HG03025 (cell line): ENCODE results near the gene TIGD4.
A peak's percentile ranks its signal among the peaks of the same experiment; 100 is the strongest.
"Not testable (repeated sequence)": the region's sequence is repeated elsewhere in the genome, so short reads cannot be mapped to it uniquely, and the experiment has no call there.

Experiments used
- ATAC-seq: cut with Tn5 transposase; IDR thresholded peaks from one replicate; pipeline ENCODE4 v1.9.1; 2021; ENCODE audit warnings: mild to moderate bottlenecking, moderate library complexity; ENCODE audit not compliant: unreplicated experiment, low FRiP score

The TIGD4 gene

GRCh38 chr4:152784490-152785350 lies 5.2 kb upstream of the TIGD4 start:
- no peak for ATAC-seq

GRCh38 chr4:152780267-152780778 lies 793 bp upstream of the TIGD4 start:
- ATAC-seq = peak; percentile 34

- no peak for ATAC-seq
These were observed 646 bp downstream of the TIGD4 start for GRCh38 chr4:152778656-152779512.

DNA sequence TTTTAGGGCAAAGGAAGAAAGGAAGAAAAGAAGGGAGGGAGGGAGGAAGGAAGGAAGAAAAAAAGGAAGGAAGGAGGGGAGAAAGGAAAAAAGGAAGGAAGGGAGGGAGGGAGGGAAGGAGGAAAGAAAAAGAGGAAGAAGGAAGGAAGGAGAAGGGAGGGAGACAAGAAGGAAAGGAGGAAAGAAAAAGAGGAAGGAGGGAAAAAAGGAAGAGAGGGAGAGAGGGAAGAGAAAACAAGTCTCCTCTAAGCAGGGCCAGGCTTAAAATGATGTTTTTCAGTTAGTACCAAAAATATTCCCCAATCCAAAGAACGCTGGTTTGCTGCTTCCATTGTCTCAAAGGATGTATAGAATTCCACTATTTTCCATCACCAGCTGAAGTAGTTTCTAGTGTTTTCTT lies 2.0 kb downstream of the TIGD4 start:
- no peak for ATAC-seq

GRCh38 chr4:152776352-152776751 lies 3.2 kb downstream of the TIGD4 start:
- ATAC-seq = no peak

DNA sequence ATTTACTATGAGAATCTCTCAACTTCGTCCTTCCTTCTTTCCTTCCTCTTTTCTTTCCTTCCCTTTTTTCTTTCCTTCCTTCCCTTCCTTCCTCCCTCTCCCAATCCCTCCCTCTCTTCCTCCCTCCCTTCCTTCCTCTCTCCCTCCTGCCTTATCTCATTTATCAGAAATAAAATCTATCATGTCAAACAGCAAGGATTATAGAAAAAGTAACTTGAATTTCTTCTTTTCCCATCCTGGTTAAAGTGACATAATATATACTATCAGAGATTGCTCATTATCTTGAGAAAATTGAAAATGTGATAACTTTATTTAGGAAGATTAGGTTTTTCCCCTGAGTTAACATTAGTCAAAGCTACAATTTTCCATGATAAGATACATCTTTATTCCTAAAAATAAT lies 5.6 kb downstream of the TIGD4 start:
- no peak for ATAC-seq

DNA sequence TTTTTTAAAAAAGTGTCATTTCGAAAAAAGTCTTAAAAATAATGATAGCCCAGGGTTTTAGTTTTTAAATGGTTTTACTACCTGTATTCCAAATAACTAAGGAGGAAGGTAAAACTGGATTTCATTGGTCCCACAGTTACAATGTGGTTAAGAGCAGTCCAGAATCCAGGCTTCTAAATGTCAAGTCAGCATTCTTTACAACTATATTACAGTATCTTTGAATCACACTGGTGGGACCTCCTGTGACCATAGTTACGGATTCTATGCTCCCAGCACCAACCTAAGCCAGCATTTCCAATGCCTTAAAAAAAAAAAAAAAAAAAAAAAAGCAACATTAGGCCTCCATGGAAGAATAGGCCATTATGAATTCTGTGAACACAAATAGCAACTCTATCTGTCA lies 6.2 kb downstream of the TIGD4 start:
- no peak for ATAC-seq

DNA sequence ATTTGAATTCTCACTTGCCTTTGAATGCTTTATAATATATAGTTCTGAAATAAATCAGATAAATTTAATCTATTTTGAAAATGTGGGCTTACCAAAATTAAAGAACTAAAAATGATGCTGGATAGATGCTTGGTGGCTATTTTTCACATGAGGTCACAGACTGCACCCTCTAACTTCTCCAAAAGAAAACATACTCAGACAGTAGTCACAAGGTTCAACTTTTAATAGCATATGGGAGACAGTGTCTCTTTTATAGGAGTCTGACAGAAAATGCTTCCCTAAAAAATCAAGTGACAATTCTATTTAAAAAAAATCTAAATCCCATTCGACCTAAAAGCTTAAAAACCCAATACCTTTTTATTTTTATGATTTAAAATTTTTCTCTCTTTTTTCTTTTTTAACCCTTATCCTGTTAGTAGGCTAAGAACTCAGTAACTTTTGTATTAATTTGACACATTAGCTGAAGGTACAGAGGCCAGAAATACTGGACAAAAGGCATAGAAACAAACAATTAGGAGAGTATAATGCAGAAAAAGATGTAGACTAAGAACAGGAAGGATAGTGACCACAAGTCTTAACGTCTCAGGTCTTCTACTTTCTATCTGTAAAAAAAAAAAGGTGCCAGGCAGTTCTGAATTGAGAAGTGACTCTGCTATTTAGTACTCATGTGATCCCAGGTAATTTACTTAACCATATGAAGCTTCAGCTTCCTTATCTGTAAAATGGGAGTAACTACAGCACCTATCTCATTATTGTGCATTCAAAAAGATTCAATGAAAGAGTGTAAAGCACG lies 7.6 kb downstream of the TIGD4 start:
- ATAC-seq = peak; percentile 69

- not testable (repeated sequence) for ATAC-seq
These were observed 14.3 kb downstream of the TIGD4 start for GRCh38 chr4:152765069-152765737.

DNA sequence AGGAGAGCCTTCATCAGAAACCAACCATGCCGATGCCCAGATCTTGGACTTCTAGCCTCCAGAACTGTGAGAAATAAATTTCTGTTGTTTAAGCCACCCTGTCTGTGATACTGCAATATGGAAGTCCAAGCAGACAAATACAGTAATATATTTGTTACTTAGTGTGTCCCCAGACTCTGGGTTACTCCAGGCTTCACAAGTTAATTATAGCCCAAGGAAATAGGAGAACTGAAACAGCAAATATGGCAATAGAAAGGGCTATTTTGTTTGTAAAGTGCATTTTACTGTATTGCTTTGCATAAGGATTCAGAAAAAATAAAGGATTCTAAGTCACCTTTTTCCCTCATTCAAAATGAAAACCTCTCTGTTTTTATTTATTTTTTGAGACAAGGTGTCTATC lies 15.7 kb downstream of the TIGD4 start:
- no peak for ATAC-seq

DNA sequence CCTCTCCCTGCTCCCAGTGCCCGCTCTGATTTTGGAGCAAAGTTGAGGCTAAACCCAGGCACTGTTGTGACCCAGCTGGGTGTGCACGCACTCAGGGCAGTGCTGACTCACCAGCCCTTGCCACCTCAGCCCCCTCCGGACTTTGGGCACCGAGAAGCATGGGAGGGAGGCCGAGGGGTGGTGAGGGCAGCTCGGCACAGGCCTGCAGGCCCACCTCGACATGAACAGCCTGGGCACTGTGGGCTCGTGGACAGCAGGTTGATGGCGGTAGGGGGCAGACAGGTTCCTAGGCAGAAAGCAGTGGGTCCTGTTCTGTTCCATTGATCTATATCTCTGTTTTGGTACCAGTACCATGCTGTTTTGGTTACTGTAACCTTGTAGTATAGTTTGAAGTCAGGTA lies 30.9 kb downstream of the TIGD4 start:
- no peak for ATAC-seq

- no peak for ATAC-seq
These were observed 32.1 kb downstream of the TIGD4 start for GRCh38 chr4:152747444-152747843.

DNA sequence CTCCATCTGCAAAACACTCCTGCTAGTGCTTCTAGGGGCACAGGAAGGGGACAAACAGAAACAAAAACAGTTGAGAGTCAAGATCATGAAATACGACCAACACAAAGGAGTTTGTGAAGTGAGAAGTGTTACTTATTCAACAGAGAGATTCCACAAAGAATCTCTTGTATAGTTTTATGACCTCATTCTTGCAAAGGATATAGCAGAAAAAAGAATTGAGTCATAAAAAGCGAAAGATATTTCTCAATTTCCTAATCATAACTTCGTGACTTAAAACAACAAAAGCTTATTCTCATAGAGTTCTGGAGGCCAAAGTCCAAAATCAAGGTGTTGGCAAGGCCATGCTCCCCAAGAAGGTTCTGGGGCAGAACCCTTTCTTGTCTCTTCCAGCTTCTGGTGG lies 40.7 kb downstream of the TIGD4 start:
- no peak for ATAC-seq

- ATAC-seq = no peak
These were observed 43.6 kb downstream of the TIGD4 start for GRCh38 chr4:152735906-152736305.

DNA sequence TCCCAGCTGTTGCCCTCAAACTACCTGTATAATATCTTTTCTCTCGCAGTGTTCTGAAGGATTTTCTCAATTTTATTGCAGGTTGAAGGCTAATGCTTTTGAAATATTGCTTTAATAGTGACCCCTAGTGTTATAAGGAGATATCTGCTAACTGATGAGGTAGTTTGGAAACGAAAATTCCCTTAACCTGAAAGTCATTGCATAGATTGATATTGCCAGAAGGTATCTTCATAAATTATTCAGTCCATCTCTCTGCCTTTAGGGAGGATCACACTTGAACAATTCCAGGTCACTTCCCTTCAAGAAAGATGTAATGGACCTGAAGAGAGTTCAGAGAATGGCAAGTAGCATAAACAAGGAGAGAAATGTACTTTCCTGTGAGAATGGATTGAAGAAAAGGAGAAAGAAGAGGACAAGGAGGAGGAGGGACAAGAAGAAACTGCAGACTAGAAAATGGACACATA lies 44.1 kb downstream of the TIGD4 start:
- no peak for ATAC-seq

DNA sequence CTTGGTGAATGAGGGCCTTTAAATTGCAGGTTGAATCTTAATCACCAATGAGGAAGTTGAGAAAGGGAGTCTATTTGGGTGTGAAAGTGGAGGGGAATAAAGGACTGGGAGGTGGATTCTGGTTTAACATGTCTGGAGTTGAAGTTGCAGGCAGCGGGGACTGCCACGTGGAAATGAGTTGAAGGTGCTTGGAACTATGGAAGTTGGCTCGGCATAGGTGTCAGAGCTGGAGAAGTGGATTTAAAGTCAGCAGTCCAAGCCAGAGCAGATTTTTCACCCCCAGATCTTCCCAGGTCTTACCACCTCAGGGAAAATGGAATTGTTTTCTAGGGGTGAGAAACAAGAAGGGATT lies 44.9 kb downstream of the TIGD4 start:
- no peak for ATAC-seq

GRCh38 chr4:152734015-152734698 lies 45.4 kb downstream of the TIGD4 start:
- ATAC-seq = no peak

GRCh38 chr4:152731997-152732396 lies 47.5 kb downstream of the TIGD4 start:
- ATAC-seq = no peak

GRCh38 chr4:152729466-152729865 lies 50.1 kb downstream of the TIGD4 start:
- no peak for ATAC-seq
